Osteocyte (in vitro differentiated cells): ENCODE results near the gene PROM1. TPM values are rescaled to one million over a fixed set of nuclear protein-coding genes. Genes with fewer than 3 reads are reported as not detected.

ENCODE experiments used
- DNase-seq: peaks from one replicate; pipeline ENCODE4 v3.0.0; 2021; ENCODE audit warnings: mixed read lengths; ENCODE audit not compliant: unreplicated experiment; ENCODE audit errors: extremely low spot score
- H3K27ac Mint-ChIP-seq: one replicate; pipeline ENCODE4 v1.8.0; 2021; ENCODE audit warnings: mild to moderate bottlenecking, mixed read lengths; ENCODE audit not compliant: unreplicated experiment
- H3K27me3 Mint-ChIP-seq: one replicate; pipeline ENCODE4 v1.8.0; 2021; ENCODE audit warnings: mixed read lengths; ENCODE audit not compliant: unreplicated experiment
- H3K36me3 Mint-ChIP-seq: one replicate; pipeline ENCODE4 v1.8.0; 2021; ENCODE audit warnings: mixed read lengths; ENCODE audit not compliant: unreplicated experiment
- H3K4me1 Mint-ChIP-seq: one replicate; pipeline ENCODE4 v1.8.0; 2021; ENCODE audit warnings: mixed read lengths; ENCODE audit not compliant: unreplicated experiment
- H3K4me3 Mint-ChIP-seq: one replicate; pipeline ENCODE4 v1.8.0; 2021; ENCODE audit warnings: mild to moderate bottlenecking, moderate library complexity, mixed read lengths; ENCODE audit not compliant: unreplicated experiment
- H3K9me3 Mint-ChIP-seq: one replicate; pipeline ENCODE4 v1.8.0; 2021; ENCODE audit warnings: mixed read lengths; ENCODE audit not compliant: unreplicated experiment
- CTCF ChIP-seq: fragments of 200-600 bp; sonication (generic); IDR thresholded peaks from 2 replicates; pipeline ENCODE4 v1.5.0; 2021; ENCODE audit warnings: antibody characterized with exemption, mild to moderate bottlenecking, moderate library complexity
- total RNA-seq: library from RNA; stranded (reverse); gene quantifications from 2 replicates; pipeline ENCODE4 v1.2.1, GENCODE V29; 2021

PROM1 gene
- total RNA-seq, 1 donor from 2014 or later = not detected

DNA sequence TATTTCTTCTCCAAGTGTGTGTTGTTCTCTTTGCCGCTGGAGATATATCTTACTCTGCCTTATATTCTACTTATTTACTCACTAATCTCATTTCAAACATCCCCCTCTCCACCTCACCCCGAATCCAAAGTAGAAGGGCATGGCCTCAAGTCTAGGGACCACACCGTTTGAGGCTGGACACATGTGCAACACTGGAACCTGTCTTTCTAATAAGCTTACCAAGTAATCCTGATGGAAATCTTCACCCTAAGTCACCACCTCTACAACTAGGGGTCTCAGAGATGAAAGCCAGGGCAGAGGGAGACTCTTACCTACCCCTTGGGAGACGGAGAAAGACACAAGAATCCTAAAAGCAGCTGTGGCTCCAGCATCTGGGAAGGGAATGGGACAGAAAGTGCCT is 6.0 kb downstream of the PROM1 start:
- no peaks in the 10 kb centered on the region for H3K9me3 Mint-ChIP-seq
- H3K36me3 Mint-ChIP-seq = no peaks in the 10 kb centered on the region
- no peak for DNase-seq
- peaks cover 9% of the 10 kb centered on the region for H3K4me1 Mint-ChIP-seq
- H3K27me3 Mint-ChIP-seq = peaks cover 74% of the 10 kb centered on the region
- no peak overlapping the region for H3K4me3 Mint-ChIP-seq
- H3K27ac Mint-ChIP-seq = no peak overlapping the region
- TF ChIP-seq CTCF = no peak

DNA sequence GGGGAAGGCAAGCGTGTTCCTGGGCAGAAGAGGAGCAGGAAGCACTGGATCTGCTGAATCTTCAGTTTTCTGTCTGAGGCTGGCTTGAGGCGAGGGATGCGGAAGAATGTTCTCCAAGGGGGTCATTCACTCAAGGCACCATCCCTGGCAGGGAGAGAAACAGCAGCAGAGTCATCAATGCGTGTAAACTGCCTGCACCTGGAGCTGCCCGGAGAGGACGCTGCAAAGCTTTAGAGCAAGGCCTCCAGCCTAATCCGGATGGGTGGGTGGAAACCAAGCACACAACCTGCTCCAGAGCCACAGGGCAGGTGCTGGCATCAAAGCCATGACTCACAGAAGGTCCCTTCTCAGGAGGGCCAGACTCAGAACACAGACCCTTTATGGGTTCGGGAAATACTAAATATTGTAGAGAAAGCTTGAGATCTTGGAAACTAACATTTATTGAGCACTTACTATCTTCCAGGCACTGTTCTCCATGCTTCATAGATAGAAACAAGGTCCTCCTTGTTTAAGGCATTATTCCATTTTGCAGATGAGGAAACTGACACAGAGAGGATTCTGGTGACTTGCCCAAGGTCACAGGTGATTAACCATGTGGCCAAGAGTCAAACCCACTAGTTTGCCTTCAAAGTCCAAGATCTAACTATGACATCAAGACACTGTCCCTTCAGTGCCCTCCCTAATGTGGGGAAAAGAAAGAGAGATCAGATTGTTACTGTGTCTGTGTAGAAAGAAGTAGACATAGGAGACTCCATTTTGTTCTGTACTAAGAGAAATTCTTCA is 7.7 kb downstream of the PROM1 start:
- DNase-seq = no peak
- Mint-ChIP-seq H3K36me3 (no peaks in the 10 kb centered on the region), H3K27ac (no peak overlapping the region), H3K4me1 (no peaks in the 10 kb centered on the region), H3K9me3 (no peaks in the 10 kb centered on the region), H3K4me3 (no peak overlapping the region), H3K27me3 (peaks cover 73% of the 10 kb centered on the region)
- no peak for TF ChIP-seq CTCF

- Mint-ChIP-seq H3K27me3 (peaks cover 77% of the 10 kb centered on the region), H3K36me3 (no peaks in the 10 kb centered on the region), H3K27ac (no peak overlapping the region), H3K4me3 (no peak overlapping the region), H3K4me1 (no peaks in the 10 kb centered on the region), H3K9me3 (no peaks in the 10 kb centered on the region)
- no peak for DNase-seq
- no peak for TF ChIP-seq CTCF
Measured at GRCh38 chr4:16075061-16075460, 8.8 kb downstream of the PROM1 start.

- DNase-seq = no peak
- Mint-ChIP-seq H3K4me3 (no peak overlapping the region), H3K4me1 (no peaks in the 10 kb centered on the region), H3K36me3 (no peaks in the 10 kb centered on the region), H3K27ac (no peak overlapping the region), H3K27me3 (peaks cover 66% of the 10 kb centered on the region), H3K9me3 (no peaks in the 10 kb centered on the region)
- TF ChIP-seq CTCF = no peak
Measured at GRCh38 chr4:16072168-16072567, 11.7 kb downstream of the PROM1 start.

DNA sequence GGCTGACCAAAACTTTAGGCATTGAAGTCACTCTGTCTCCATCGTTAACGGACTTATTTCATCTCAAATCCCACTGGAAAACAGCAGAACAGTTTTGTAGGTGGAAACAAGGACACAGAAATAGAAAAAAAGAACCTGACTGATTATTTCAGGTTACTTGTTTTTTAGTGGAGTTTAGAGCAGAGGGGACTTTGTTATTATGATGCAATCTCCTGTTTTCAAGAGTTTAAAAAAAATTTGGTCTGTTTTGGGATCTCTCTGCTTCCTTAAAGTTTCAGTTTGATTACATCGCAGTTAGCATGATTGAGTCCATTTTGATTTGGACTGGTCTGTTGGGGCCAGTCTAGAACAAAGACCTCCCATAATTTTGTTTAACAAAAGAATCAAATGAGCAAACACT is 13.6 kb downstream of the PROM1 start:
- Mint-ChIP-seq H3K27ac (no peak overlapping the region), H3K9me3 (no peaks in the 10 kb centered on the region), H3K4me3 (no peak overlapping the region), H3K27me3 (peaks cover 49% of the 10 kb centered on the region), H3K36me3 (no peaks in the 10 kb centered on the region), H3K4me1 (no peaks in the 10 kb centered on the region)
- no peak for TF ChIP-seq CTCF
- DNase-seq = no peak
